ENCODE measurements around the gene IL6R. TPM values are rescaled to one million over a fixed set of nuclear protein-coding genes. Genes with fewer than 3 reads are reported as not detected.
"Not testable (repeated sequence)": the region's sequence is repeated elsewhere in the genome, so short reads cannot be mapped to it uniquely, and the experiment has no call there.

The IL6R gene
- 10 to 100 TPM; 31.6 to 53.7 (median 33.5) TPM for total RNA-seq

GRCh38 chr1:154404984-154405746 lies at the start of gene IL6R:
IL6R (plus strand) TSS chr1:154405343; CDS start chr1:154405630, 287 bp downstream.
- DNase-seq (ENCODE audit: low spot score in 2 of 2), result peak; percentile 88 to 90

DNA sequence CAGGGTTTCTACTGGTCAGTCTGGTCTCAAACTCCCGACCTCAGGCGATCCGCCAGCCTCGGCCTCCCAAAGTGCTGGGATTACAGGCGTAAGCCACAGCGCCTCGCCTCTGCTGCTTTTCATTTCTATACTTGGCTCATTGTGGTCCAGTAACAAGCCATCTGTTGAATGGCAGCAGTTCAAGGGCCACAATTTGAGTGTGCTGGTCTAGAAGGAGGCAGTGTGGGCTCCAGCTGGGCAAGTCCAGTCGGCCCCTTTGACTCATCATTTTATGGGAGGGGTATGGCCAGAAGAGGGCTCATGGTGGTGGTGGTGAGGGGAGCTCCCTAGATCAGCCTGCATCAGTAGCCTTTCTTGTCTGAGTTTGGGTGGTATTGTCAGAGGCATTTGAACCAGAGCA lies 46.6 kb upstream of the IL6R start:
- no peak for DNase-seq (ENCODE audit: low spot score in 2 of 2)
- H3K4me1 ChIP-seq, result peaks cover 0 to 14% (median 3%) of the 10 kb centered on the region in 4 donors
- no peak overlapping the region for H3K4me3 ChIP-seq
- H3K36me3 ChIP-seq, result no peaks in the 10 kb centered on the region
- 83 to 90% methylated on average over 8 of the region's 8 CpGs for WGBS, 2 donors
- H3K9me3 ChIP-seq, result no peaks in the 10 kb centered on the region
- no peaks in the 10 kb centered on the region for H3K27me3 ChIP-seq
- H3K27ac ChIP-seq, result no peak overlapping the region
- TF ChIP-seq POLR2A (IDR thresholded peaks at IDR 0.05) (no peak), EP300 (IDR thresholded peaks at IDR 0.05) (no peak)
- TF ChIP-seq, protein P1, sequence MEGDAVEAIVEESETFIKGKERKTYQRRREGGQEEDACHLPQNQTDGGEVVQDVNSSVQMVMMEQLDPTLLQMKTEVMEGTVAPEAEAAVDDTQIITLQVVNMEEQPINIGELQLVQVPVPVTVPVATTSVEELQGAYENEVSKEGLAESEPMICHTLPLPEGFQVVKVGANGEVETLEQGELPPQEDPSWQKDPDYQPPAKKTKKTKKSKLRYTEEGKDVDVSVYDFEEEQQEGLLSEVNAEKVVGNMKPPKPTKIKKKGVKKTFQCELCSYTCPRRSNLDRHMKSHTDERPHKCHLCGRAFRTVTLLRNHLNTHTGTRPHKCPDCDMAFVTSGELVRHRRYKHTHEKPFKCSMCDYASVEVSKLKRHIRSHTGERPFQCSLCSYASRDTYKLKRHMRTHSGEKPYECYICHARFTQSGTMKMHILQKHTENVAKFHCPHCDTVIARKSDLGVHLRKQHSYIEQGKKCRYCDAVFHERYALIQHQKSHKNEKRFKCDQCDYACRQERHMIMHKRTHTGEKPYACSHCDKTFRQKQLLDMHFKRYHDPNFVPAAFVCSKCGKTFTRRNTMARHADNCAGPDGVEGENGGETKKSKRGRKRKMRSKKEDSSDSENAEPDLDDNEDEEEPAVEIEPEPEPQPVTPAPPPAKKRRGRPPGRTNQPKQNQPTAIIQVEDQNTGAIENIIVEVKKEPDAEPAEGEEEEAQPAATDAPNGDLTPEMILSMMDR (IDR thresholded peaks at IDR 0.05), result no peak

More at GRCh38 chr1:154404984-154405746, at the start of gene IL6R:
- H3K27me3 ChIP-seq, result no peaks in the 10 kb centered on the region
- H3K4me3 ChIP-seq, result peak within 1 kb of the TSS; percentile 72 to 88 (median 81)
- WGBS, 2 donors, result 0 to 1% methylated on average over 7 to 47 of the region's 66 CpGs
- H3K9me3 ChIP-seq, result no peaks in the 10 kb centered on the region
- peak within 1 kb of the TSS; percentile 91 to 98 (median 96) for H3K27ac ChIP-seq
- H3K36me3 ChIP-seq, result no peaks in the 10 kb centered on the region
- H3K4me1 ChIP-seq, result peaks cover 0 to 53% (median 37%) of the 10 kb centered on the region in 4 donors
- TF ChIP-seq, protein P1 (IDR thresholded peaks at IDR 0.05), result peak; percentile 36 to 75 (median 61)
- peak; percentile 82 to 98 for TF ChIP-seq EP300 (IDR thresholded peaks at IDR 0.05)
- peak; percentile 69 to 72 for TF ChIP-seq POLR2A (IDR thresholded peaks at IDR 0.05)

DNA sequence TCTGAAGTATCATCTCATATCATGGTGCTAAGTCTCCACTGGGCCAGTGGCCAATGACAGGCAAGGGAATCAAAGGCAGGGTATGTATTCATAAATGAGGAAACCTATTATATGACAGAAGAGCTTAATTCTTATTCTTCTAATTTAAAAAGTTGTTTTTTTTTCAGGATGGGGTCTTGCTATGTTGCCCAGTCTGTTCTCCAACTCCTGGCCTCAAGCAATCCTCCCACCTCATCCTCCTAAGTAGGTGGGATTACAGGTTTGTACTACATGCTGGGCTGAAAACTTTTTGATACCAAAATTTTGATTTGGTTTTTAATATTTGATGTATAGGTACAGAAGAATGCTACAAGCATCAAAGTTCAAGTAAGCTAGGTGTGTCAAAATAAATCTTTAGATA lies 44.9 kb upstream of the IL6R start:
- DNase-seq (ENCODE audit: low spot score in 2 of 2), result no peak
- Histone ChIP-seq H3K4me1 (no peaks in the 10 kb centered on the region), H3K27me3 (no peaks in the 10 kb centered on the region)

GRCh38 chr1:154360881-154361280 lies 44.3 kb upstream of the IL6R start:
- H3K9me3 ChIP-seq; DNase-seq (ENCODE audit: low spot score in 2 of 2); H3K4me3 ChIP-seq; H3K27me3 ChIP-seq; H3K4me1 ChIP-seq; H3K36me3 ChIP-seq; H3K27ac ChIP-seq: not testable (repeated sequence)
- 79 to 87% methylated on average over 5 of the region's 5 CpGs for WGBS, 2 donors

More for the DNA sequence above, 44.9 kb upstream of the IL6R start:
- TF ChIP-seq, protein P1 (IDR thresholded peaks at IDR 0.05), result no peak
- TF ChIP-seq EP300 (IDR thresholded peaks at IDR 0.05) (no peak), POLR2A (IDR thresholded peaks at IDR 0.05) (no peak)
- Histone ChIP-seq H3K4me3 (no peak overlapping the region), H3K27ac (no peak overlapping the region), H3K9me3 (no peaks in the 10 kb centered on the region), H3K36me3 (no peaks in the 10 kb centered on the region)

GRCh38 chr1:154361357-154361756 lies 43.8 kb upstream of the IL6R start:
- H3K27me3 ChIP-seq, result no peaks in the 10 kb centered on the region
- no peaks in the 10 kb centered on the region for H3K4me1 ChIP-seq
- no peak overlapping the region for H3K4me3 ChIP-seq
- WGBS, 2 donors, result 71 to 72% methylated on average over 3 of the region's 3 CpGs
- no peak overlapping the region for H3K27ac ChIP-seq
- no peak for DNase-seq (ENCODE audit: low spot score in 2 of 2)
- H3K9me3 ChIP-seq, result no peaks in the 10 kb centered on the region
- H3K36me3 ChIP-seq, result no peaks in the 10 kb centered on the region
- TF ChIP-seq POLR2A (IDR thresholded peaks at IDR 0.05) (no peak), EP300 (IDR thresholded peaks at IDR 0.05) (no peak)
- TF ChIP-seq, protein P1 (IDR thresholded peaks at IDR 0.05), result no peak
